ENCODE measurements around the gene GLRX3. TPM values are rescaled to one million over a fixed set of nuclear protein-coding genes. Genes with fewer than 3 reads are reported as not detected.

GLRX3 gene
- total and polyA plus RNA-seq, 2 experiments from 2014 or later, result 141 to 201 TPM

- no peak for TF ChIP-seq REST (IDR thresholded peaks at IDR 0.05; ENCODE audit: unreplicated experiment)
- no peak for TF ChIP-seq ETS1 (IDR thresholded peaks at IDR 0.05)
- no peak for TF ChIP-seq JUNB (IDR thresholded peaks at IDR 0.05; ENCODE audit: unreplicated experiment)
- no peak for TF ChIP-seq STAT1 (IDR thresholded peaks at IDR 0.05; ENCODE audit: unreplicated experiment)
- no peak for TF ChIP-seq CREB1 (CRISPR knock-in tag; IDR thresholded peaks at IDR 0.05; ENCODE audit: low read depth)
- no peak for ATAC-seq
- Mint-ChIP-seq H3K4me1 (peaks cover 36% of the 10 kb centered on the region), H3K9me3 (peaks cover 4% of the 10 kb centered on the region; the same call in 2 of the 3 replicates), H3K4me3 (peak overlapping the region; percentile 93), H3K27me3 (ENCODE audit: insufficient read depth, low read depth, poor library complexity) (peaks cover 15% of the 10 kb centered on the region), H3K36me3 (ENCODE audit: low read depth) (peaks cover 18% of the 10 kb centered on the region; the same call in 2 of the 3 replicates), H3K27ac (no peak overlapping the region)
- no peak overlapping the region for H2AFZ ChIP-seq
- no peaks in the 10 kb centered on the region for H4K20me1 ChIP-seq (replicated peaks; ENCODE audit: insufficient read depth)
- H3K4me3 ChIP-seq, result peak overlapping the region; percentile 98
- no peaks in the 10 kb centered on the region; the same call in 1 of the 2 replicates for H3K9me2 ChIP-seq (ENCODE audit: insufficient read depth)
- no peak overlapping the region for H3K27ac ChIP-seq (ENCODE audit: low read depth)
- H3F3A ChIP-seq (replicated peaks; ENCODE audit: low read depth), result peaks cover 8% of the 10 kb centered on the region
- peaks cover 18% of the 10 kb centered on the region for H3K4me1 ChIP-seq (ENCODE audit: insufficient read depth)
- DNase-seq (ENCODE audit: low spot score), result no peak
- peak overlapping the region; percentile 100 for H3K4me2 ChIP-seq
- H3K79me2 ChIP-seq (replicated peaks; ENCODE audit: insufficient read depth), result peaks cover 10% of the 10 kb centered on the region
- H3K27me3 ChIP-seq (ENCODE audit: insufficient read depth), result no peaks in the 10 kb centered on the region
- no peaks in the 10 kb centered on the region for H3K36me3 ChIP-seq (ENCODE audit: insufficient read depth)
Observed at GRCh38 chr10:130108934-130109604, 27.1 kb upstream of the GLRX3 start.

GRCh38 chr10:130109796-130110245 is 26.4 kb upstream of the GLRX3 start:
- Mint-ChIP-seq H3K27ac (peak overlapping the region; percentile 97), H3K9me3 (peaks cover 6% of the 10 kb centered on the region; the same call in 2 of the 3 replicates), H3K27me3 (ENCODE audit: insufficient read depth, low read depth, poor library complexity) (peaks cover 15% of the 10 kb centered on the region), H3K4me3 (peak overlapping the region; percentile 93), H3K4me1 (peaks cover 36% of the 10 kb centered on the region), H3K36me3 (ENCODE audit: low read depth) (peaks cover 19% of the 10 kb centered on the region)
- Histone ChIP-seq H3F3A (replicated peaks; ENCODE audit: low read depth) (peaks cover 8% of the 10 kb centered on the region), H3K36me3 (ENCODE audit: insufficient read depth) (no peaks in the 10 kb centered on the region), H3K9me2 (ENCODE audit: insufficient read depth) (peaks cover under 1% of the 10 kb centered on the region; the same call in 1 of the 2 replicates), H2AFZ (peak overlapping the region; percentile 97), H3K4me2 (peak overlapping the region; percentile 100), H3K27me3 (ENCODE audit: insufficient read depth) (no peaks in the 10 kb centered on the region), H3K79me2 (replicated peaks; ENCODE audit: insufficient read depth) (peaks cover 10% of the 10 kb centered on the region), H3K27ac (ENCODE audit: low read depth) (peak overlapping the region; percentile 88; the same call in 1 of the 2 replicates), H3K4me1 (ENCODE audit: insufficient read depth) (peaks cover 18% of the 10 kb centered on the region), H3K4me3 (peak overlapping the region; percentile 98), H4K20me1 (replicated peaks; ENCODE audit: insufficient read depth) (no peaks in the 10 kb centered on the region)
- ATAC-seq, result peak; percentile 1; the same call in 2 of the 3 replicates
- DNase-seq (ENCODE audit: low spot score), result peak; percentile 88
- TF ChIP-seq NANOG (IDR thresholded peaks at IDR 0.05; ENCODE audit: borderline replicate concordance) (no peak), CTCF (conservative IDR thresholded peaks at IDR 0.05; ENCODE audit: low read depth in 2 of 2) (peak; percentile 68 to 72)
